Osteoblast (primary cell): ENCODE measurements around the gene PCED1B. TPM values are rescaled to one million over a fixed set of nuclear protein-coding genes. Genes with fewer than 3 reads are reported as not detected.

Experiments
- DNase-seq: peaks from one replicate; pipeline ENCODE4 v3.0.0; 2011; ENCODE audit warnings: low spot score, mixed read lengths; ENCODE audit not compliant: insufficient read length; ENCODE audit errors: missing footprints
- H2AFZ ChIP-seq: 2 replicates; pipeline ENCODE4 v1.6.0; 2011; ENCODE audit warnings: mild to moderate bottlenecking, low read length
- H3K27ac ChIP-seq: 2 replicates; pipeline ENCODE4 v1.5.1; 2011; ENCODE audit warnings: mild to moderate bottlenecking, low read depth, low read length, moderate library complexity
- H3K27me3 ChIP-seq: 2 replicates; pipeline ENCODE4 v1.6.0; 2012; ENCODE audit warnings: mild to moderate bottlenecking, control low read depth, inconsistent platforms, low read length, moderate library complexity; ENCODE audit not compliant: insufficient read depth
- H3K36me3 ChIP-seq: 2 replicates; pipeline ENCODE4 v1.5.1; 2011; ENCODE audit warnings: mild to moderate bottlenecking, low read length, control low read depth, moderate library complexity; ENCODE audit not compliant: insufficient read depth
- H3K4me1 ChIP-seq: 2 replicates; pipeline ENCODE4 v1.5.1; 2011; ENCODE audit warnings: mild to moderate bottlenecking, low read length, control low read depth, moderate library complexity; ENCODE audit not compliant: insufficient read depth
- H3K4me2 ChIP-seq: 2 replicates; pipeline ENCODE4 v1.6.0; 2011; ENCODE audit warnings: mild to moderate bottlenecking, low read length; ENCODE audit not compliant: insufficient read depth
- H3K4me3 ChIP-seq: fragments of 200-600 bp; sonication (generic); 3 replicates; pipeline ENCODE4 v1.5.1; 2012; ENCODE audit warnings: mild to moderate bottlenecking, low read length, inconsistent platforms; ENCODE audit not compliant: insufficient read depth
- H3K79me2 ChIP-seq: 2 replicates; pipeline ENCODE4 v1.6.0; 2012; ENCODE audit warnings: mild to moderate bottlenecking, low read length, control low read depth, inconsistent platforms; ENCODE audit not compliant: insufficient read depth
- H3K9me3 ChIP-seq: 2 replicates; pipeline ENCODE4 v1.5.1; 2011; ENCODE audit warnings: low read depth, low read length, control low read depth
- H4K20me1 ChIP-seq: 2 replicates; pipeline ENCODE4 v1.6.0; 2012; ENCODE audit warnings: mild to moderate bottlenecking, low read length, control low read depth; ENCODE audit not compliant: insufficient read depth
- CTCF ChIP-seq: IDR thresholded peaks from 2 replicates; pipeline ENCODE4 v1.5.1; 2011; ENCODE audit warnings: mild to moderate bottlenecking, low read depth, low read length, moderate library complexity; ENCODE audit errors: extremely low read depth
- total RNA-seq: library from RNA; depleted of rRNA; stranded (reverse); fragments of >200 nt; gene quantifications from 2 replicates; pipeline ENCODE4 v1.2.3, GENCODE V29; 2012

Gene PCED1B
- total RNA-seq, 1 donor: 0.36 TPM

GRCh38 chr12:47234576-47235141, 155.2 kb downstream of the PCED1B start:
- TF ChIP-seq CTCF: no peak

GRCh38 chr12:47235258-47236040, 156.0 kb downstream of the PCED1B start:
- no peak for DNase-seq
- TF ChIP-seq CTCF: no peak
- Histone ChIP-seq H3K4me2 (no peak overlapping the region), H3K4me1 (peaks cover 12% of the 10 kb centered on the region), H3K79me2 (no peaks in the 10 kb centered on the region), H3K9me3 (no peaks in the 10 kb centered on the region), H3K4me3 (no peak overlapping the region), H4K20me1 (no peaks in the 10 kb centered on the region), H3K36me3 (no peaks in the 10 kb centered on the region), H2AFZ (no peak overlapping the region), H3K27me3 (no peaks in the 10 kb centered on the region), H3K27ac (no peak overlapping the region)

More at GRCh38 chr12:47234576-47235141, 155.2 kb downstream of the PCED1B start:
- H3K4me1 ChIP-seq: peaks cover 12% of the 10 kb centered on the region
- H2AFZ ChIP-seq: no peak overlapping the region
- no peak overlapping the region for H3K27ac ChIP-seq
- H4K20me1 ChIP-seq: no peaks in the 10 kb centered on the region
- no peak overlapping the region for H3K4me2 ChIP-seq
- H3K4me3 ChIP-seq: no peak overlapping the region
- no peaks in the 10 kb centered on the region for H3K79me2 ChIP-seq
- no peaks in the 10 kb centered on the region for H3K36me3 ChIP-seq
- H3K27me3 ChIP-seq: no peaks in the 10 kb centered on the region
- DNase-seq: no peak
- H3K9me3 ChIP-seq: no peaks in the 10 kb centered on the region

GRCh38 chr12:47236109-47236714, 156.8 kb downstream of the PCED1B start:
- Histone ChIP-seq H3K4me2 (no peak overlapping the region), H3K4me3 (no peak overlapping the region), H3K9me3 (no peaks in the 10 kb centered on the region), H3K36me3 (no peaks in the 10 kb centered on the region), H4K20me1 (no peaks in the 10 kb centered on the region), H3K27me3 (no peaks in the 10 kb centered on the region), H2AFZ (peak overlapping the region; percentile 77), H3K79me2 (no peaks in the 10 kb centered on the region), H3K4me1 (peaks cover 12% of the 10 kb centered on the region), H3K27ac (peak overlapping the region; percentile 6)
- TF ChIP-seq CTCF: no peak
- DNase-seq: peak; percentile 98

GRCh38 chr12:47237751-47238211, 158.4 kb downstream of the PCED1B start:
- no peak overlapping the region for H3K27ac ChIP-seq
- DNase-seq: no peak

More at GRCh38 chr12:47237751-47238211, 158.4 kb downstream of the PCED1B start:
- no peaks in the 10 kb centered on the region for H3K9me3 ChIP-seq
- H3K79me2 ChIP-seq: no peaks in the 10 kb centered on the region
- no peak for TF ChIP-seq CTCF
- no peaks in the 10 kb centered on the region for H3K27me3 ChIP-seq
- H4K20me1 ChIP-seq: no peaks in the 10 kb centered on the region
- H3K4me2 ChIP-seq: no peak overlapping the region
- peaks cover 12% of the 10 kb centered on the region for H3K4me1 ChIP-seq
- H3K36me3 ChIP-seq: no peaks in the 10 kb centered on the region
- peak overlapping the region; percentile 45 for H2AFZ ChIP-seq
- H3K4me3 ChIP-seq: no peak overlapping the region
